ENCODE results near the gene NPS.

NPS gene

DNA sequence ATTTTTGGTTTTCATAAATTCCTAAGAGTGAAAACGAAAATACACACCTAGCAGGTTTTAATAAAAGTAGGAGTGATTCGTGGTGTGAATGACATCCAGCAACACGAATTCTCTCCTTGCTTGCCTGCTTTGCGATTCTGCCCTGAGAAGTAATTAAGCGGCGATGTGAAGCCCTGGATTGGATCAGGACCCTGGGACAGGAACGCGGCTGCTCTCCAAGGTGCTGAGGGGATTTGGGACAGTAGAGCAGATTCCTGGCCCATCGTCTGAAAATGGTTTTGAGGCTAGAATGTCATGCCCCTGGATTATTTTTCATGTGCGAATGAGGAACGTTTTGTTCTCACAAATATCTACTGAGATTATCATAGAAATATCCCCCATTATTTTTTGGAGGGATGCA lies 7.8 kb downstream of the NPS start:
- in situ Hi-C loops (cut with MboI; ENCODE audit: low sequenced_read_pairs) = no loop called here

DNA sequence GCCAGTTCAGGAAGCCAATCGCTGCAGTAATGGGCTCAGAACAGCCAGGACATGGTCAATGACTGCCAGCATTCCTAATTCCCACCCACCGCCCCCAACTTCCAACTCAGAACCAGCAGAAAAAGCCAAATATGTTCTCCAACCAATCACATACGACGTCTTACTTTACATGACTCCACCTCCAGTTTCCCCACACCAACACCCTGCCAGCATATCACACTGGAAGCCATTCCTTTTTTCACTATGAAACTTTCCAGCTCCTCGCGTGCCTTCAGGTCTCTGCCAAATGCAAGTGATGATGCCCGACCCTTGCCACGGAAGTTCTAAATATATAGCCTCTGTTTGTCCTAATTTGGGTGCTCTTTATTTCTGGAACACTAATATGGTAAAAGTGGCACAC lies 12.5 kb downstream of the NPS start:
- in situ Hi-C loops (cut with MboI; ENCODE audit: low sequenced_read_pairs) = no loop called here

DNA sequence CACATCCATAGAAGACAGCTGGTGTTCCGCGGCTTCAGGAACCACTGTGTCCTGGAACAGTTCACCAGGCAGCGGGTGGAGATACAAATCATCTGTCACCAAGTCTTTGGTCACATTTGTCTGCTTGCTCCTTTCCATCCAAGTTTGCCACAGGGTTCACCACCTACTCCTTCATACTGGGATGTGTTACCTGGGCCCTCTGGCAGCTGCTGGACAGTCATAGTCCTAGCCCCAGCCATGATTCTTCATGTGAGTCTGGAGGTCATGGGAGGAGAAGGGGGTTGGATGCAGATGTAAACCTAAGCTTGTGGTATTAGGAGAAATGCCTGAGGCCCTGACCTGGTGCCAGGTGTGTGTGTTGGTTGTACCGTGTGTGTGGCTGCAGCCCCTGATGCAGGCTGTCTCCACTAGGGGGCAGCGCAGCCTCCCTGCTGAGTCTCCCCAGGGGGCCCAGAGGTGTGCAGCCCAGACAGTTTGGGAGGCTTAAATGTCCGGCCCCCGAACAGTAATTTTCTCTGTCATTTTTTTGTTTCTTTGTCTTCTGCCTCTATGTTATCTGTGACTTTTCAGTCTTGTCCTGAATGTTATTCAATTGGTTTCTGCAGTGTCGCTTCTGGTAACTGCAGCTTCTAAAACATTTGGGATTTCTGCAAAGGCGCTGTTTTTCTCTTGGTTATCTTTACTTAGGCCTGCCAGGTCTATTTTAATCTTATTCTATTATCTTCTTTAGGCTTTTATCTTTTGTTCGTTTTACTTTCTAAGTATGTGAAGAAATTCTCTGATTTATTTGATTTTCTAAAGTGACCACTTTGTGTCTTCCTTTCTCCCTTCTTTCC lies 14.8 kb downstream of the NPS start:
- in situ Hi-C loops (cut with MboI; ENCODE audit: low sequenced_read_pairs) = no loop called here

- in situ Hi-C loops (cut with MboI; ENCODE audit: low sequenced_read_pairs) = no loop called here
Measured at GRCh38 chr10:127564644-127565043, 15.5 kb downstream of the NPS start.

DNA sequence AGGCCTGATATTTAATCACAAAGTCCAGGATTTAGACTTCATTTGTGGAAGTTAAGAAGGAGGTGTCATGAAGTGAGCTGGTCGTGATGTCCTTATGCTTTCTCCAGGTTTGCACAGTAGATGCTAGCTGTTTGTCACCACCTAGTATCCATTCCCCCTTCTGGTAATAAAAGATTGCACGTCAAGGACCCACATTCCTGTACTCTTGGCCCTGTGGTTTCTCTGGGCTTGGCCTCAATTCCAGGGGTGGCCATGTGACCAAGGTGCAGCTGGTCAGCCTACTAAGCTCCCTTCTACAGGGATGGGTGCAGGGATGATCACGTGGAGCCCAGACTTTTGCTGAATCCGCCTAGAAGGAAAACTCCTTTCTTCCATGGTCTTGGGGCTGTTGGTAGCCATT lies 16.5 kb downstream of the NPS start:
- in situ Hi-C loops (cut with MboI; ENCODE audit: low sequenced_read_pairs) = no loop called here

GRCh38 chr10:127569210-127569609 lies 20.1 kb downstream of the NPS start:
- in situ Hi-C loops (cut with MboI; ENCODE audit: low sequenced_read_pairs) = no loop called here

DNA sequence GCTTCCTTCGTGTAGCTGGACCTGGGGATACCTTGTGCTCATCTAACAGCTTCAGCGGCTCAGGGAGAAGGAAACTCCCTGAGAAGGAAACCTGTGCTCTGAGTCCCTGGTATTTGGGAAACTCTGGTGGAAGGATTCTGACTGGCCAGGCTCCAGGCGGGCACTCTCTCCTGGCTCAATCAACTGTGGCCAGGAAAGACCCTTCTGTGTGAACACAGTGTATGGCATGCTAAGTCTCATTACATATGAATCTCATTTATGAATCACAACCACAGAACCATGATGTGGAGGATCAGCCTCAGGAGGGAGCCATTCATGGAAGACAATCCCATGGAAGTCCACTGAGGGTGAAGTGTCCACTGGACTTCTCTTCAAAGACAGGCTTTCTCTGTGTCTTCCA lies 20.9 kb downstream of the NPS start:
- in situ Hi-C loops (cut with MboI; ENCODE audit: low sequenced_read_pairs) = no loop called here

GRCh38 chr10:127571386-127571785 lies 22.3 kb downstream of the NPS start:
- in situ Hi-C loops (cut with MboI; ENCODE audit: low sequenced_read_pairs) = no loop called here

GRCh38 chr10:127576051-127576450 lies 26.9 kb downstream of the NPS start:
- in situ Hi-C loops (cut with MboI; ENCODE audit: low sequenced_read_pairs) = no loop called here

- in situ Hi-C loops (cut with MboI; ENCODE audit: low sequenced_read_pairs) = no loop called here
Measured at GRCh38 chr10:127576740-127577161, 27.6 kb downstream of the NPS start.

DNA sequence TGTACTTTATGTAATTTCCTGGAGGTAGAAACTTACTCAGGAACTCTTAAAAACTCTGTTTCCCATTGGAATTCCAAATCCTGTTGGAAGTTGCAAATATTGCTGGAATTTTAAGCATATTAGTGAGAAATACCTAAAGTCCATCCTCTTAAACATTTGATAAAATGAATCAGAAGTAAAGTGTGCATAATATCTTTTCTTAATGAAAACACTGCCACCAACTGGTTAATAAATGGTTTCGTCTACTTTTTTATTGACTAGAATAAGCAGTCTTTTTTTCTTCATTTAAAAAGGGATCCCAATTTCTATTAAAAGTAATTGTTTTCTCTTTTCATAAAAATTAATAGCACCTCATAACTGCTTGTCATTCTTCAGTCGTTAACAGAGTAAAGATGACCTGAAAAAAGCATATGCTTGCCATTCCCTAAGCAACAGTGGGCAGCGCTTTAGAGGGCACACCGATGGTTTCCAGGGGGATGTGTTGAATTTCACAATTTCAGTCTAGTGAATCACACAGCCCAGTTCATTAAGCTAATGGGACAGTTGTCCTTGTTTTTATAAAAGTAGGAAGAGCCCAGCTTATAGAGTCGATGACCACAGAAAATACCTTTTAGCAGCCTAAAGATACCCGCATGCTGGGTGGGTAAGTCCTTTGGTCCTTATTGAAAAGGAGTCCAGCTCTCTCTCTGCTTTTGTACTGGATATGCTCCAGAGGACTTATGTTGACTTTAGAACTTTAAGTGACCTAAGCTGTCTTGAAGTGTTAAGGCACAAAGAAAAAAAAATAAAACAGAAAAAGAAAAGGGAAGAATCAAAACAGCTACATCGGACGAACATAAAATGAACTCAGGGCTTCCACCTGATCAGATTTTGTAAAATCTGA lies 28.5 kb downstream of the NPS start:
- in situ Hi-C loops (cut with MboI; ENCODE audit: low sequenced_read_pairs) = no loop called here

GRCh38 chr10:127578259-127578960 lies 29.3 kb downstream of the NPS start:
- in situ Hi-C loops (cut with MboI; ENCODE audit: low sequenced_read_pairs) = no loop called here

DNA sequence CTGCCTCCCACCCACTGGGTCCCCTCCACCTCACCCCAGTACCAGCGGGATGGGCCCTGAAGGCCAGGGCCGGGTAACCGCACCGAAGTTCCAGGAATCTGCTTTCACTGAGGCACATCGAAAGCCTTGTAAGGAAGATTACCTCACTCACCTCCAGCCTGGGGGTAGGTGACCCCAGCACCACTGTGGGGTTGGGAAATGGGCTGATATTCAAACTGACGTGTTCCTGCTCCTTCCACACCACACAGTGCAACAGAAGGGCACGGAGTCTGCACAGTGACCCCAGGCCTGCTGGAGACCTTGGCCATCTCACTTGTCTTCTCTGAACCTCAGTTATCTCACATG lies 29.8 kb downstream of the NPS start:
- in situ Hi-C loops (cut with MboI; ENCODE audit: low sequenced_read_pairs) = no loop called here

GRCh38 chr10:127579640-127580039 lies 30.5 kb downstream of the NPS start:
- in situ Hi-C loops (cut with MboI; ENCODE audit: low sequenced_read_pairs) = no loop called here

DNA sequence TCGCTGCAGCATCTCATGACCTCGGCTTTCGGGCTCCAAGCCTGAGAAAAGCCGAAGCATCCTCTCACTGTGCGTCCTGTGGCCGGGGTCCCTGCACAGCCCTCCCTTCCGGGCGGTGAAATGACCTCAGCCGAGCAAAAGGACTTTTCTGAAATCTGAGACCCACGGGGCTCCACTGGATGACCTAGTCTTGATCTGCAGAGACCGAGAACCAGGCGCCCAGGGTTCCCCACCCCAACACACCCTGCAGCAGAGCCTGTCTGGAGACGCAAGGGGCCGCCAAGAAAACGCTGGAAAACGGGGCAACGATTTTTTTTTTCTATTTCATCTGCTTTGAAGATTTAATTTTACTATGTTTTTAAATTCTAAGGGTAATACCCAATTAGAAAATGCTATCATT lies 31.7 kb downstream of the NPS start:
- in situ Hi-C loops (cut with MboI; ENCODE audit: low sequenced_read_pairs) = no loop called here

DNA sequence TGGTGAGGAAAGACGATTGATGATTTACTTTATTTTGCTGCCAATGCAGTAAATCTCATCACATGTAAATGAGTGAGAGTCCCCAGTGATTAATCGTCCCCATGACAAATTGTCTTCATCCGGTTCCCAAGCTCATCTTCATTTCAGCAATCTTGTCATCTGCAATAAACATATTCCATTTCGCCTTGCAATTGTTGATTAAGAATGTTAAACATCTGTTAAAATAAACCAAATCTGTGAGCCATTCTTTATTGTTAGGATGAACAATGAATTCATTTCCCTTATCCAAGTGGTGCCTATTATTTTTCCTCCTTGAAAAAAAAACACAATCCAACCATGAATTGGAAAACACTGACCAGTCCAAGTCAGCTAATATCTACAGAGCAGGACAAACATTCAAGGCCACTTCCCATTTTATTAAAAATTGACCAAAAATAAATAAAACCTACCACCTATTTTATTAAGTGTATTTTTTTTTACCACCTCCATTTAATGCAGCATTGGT lies 36.5 kb downstream of the NPS start:
- in situ Hi-C loops (cut with MboI; ENCODE audit: low sequenced_read_pairs) = no loop called here

GRCh38 chr10:127587668-127588365 lies 38.7 kb downstream of the NPS start:
- in situ Hi-C loops (cut with MboI; ENCODE audit: low sequenced_read_pairs) = no loop called here

DNA sequence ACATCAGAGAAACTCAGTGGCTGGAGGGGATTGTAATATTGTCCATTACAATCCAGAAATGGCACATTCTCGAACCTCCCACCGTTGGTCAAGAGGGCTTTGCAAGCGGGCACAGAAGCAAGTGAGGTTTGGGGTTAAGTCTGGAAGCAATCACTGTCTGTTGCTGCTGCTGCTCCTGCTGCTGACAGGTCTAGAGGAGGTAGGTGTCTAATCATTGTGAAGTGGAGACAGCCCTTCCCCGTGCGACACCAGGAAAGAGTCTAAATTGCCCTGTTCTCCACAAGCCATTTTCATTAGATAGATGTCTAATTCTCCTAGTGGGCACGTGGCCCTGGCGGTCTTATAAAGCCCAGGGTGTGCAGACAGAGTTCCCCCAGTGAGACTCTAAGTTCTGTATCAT lies 43.5 kb downstream of the NPS start:
- in situ Hi-C loops (cut with MboI; ENCODE audit: low sequenced_read_pairs) = no loop called here

GRCh38 chr10:127600479-127600878 lies 51.4 kb downstream of the NPS start:
- in situ Hi-C loops (cut with MboI; ENCODE audit: low sequenced_read_pairs) = no loop called here
